Adipocyte (in vitro differentiated cells): ENCODE data around the gene NELL1.

Experiments
- DNase-seq: peaks from one replicate; pipeline ENCODE4 v3.0.0-alpha.2; 2015; ENCODE audit warnings: low read depth
- H3K27me3 ChIP-seq: replicated peaks from 2 replicates; pipeline ENCODE4 v1.7.0; 2013; ENCODE audit warnings: mild to moderate bottlenecking, low read length, moderate library complexity; ENCODE audit not compliant: control insufficient read depth, insufficient read depth
- H3K36me3 ChIP-seq: 2 replicates; pipeline ENCODE4 v1.7.0; 2013; ENCODE audit warnings: low read length, mild to moderate bottlenecking, moderate library complexity; ENCODE audit not compliant: control insufficient read depth, insufficient read depth, severe bottlenecking
- H3K4me1 ChIP-seq: 2 replicates; pipeline ENCODE4 v1.7.0; 2013; ENCODE audit warnings: mild to moderate bottlenecking, low read length, moderate library complexity; ENCODE audit not compliant: control insufficient read depth, insufficient read depth
- H3K4me3 ChIP-seq: 2 replicates; pipeline ENCODE4 v1.7.0; 2013; ENCODE audit warnings: mild to moderate bottlenecking, low read length, moderate library complexity
- H3K9ac ChIP-seq: 2 replicates; pipeline ENCODE4 v1.7.0; 2013; ENCODE audit warnings: mild to moderate bottlenecking, low read length, moderate library complexity
- H3K9me3 ChIP-seq: 2 replicates; pipeline ENCODE4 v1.7.0; 2013; ENCODE audit warnings: mild to moderate bottlenecking, low read length, moderate library complexity; ENCODE audit not compliant: control insufficient read depth

NELL1 gene

GRCh38 chr11:20874358-20874757 lies 205.0 kb downstream of the NELL1 start:
- no peak overlapping the region for H3K4me3 ChIP-seq
- H3K9ac ChIP-seq = no peak overlapping the region
- DNase-seq = no peak
- no peaks in the 10 kb centered on the region for H3K9me3 ChIP-seq
- no peaks in the 10 kb centered on the region for H3K36me3 ChIP-seq
- no peaks in the 10 kb centered on the region for H3K4me1 ChIP-seq
- peaks cover 3% of the 10 kb centered on the region for H3K27me3 ChIP-seq

DNA sequence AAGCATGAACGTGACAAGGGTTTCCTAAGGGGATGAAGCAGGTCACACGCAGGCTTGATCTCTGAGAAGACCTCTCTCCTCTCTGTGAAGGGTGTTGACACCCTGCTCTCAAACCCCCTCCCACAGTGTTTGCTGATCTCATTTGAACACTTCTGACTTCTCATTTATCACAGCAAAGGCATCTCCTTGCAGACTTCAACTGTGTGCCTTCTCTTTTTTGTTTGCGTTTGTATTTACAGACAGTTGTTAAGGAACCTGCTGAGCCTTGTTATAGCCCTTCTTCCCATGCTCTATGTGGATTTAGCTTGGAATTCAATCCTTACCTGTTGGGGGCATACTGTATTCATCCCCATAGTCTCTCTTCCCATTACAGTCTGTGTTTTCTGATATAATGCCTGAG lies 206.5 kb downstream of the NELL1 start:
- no peak for DNase-seq
- H3K27me3 ChIP-seq = peaks cover 3% of the 10 kb centered on the region
- H3K4me3 ChIP-seq = no peak overlapping the region
- H3K9ac ChIP-seq = no peak overlapping the region
- H3K9me3 ChIP-seq = no peaks in the 10 kb centered on the region
- H3K4me1 ChIP-seq = no peaks in the 10 kb centered on the region
- H3K36me3 ChIP-seq = no peaks in the 10 kb centered on the region

DNA sequence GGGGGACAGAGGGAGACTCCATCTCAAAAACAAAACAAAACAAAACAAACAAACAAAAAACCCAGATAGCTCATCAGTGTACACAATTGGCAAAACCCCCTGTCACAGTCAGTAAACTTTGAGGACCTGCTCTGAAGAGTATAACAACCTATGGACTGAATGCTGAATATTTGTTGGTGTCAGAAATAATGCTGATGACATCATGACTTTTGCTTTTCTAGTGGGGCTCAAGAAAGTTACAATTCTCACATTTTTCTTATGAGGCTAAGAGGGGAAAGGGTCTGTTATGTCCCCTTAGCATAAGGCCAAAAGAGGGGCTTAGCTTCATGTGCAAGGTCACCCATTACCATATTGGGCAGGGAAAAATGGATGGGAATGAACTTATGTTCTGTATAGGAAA lies 207.4 kb downstream of the NELL1 start:
- H3K9ac ChIP-seq = no peak overlapping the region
- H3K4me1 ChIP-seq = no peaks in the 10 kb centered on the region
- no peaks in the 10 kb centered on the region for H3K36me3 ChIP-seq
- H3K27me3 ChIP-seq = peaks cover 3% of the 10 kb centered on the region
- no peak overlapping the region for H3K4me3 ChIP-seq
- no peak for DNase-seq
- H3K9me3 ChIP-seq = no peaks in the 10 kb centered on the region

GRCh38 chr11:20880094-20880493 lies 210.7 kb downstream of the NELL1 start:
- H3K36me3 ChIP-seq = no peaks in the 10 kb centered on the region
- no peak overlapping the region for H3K9ac ChIP-seq
- no peaks in the 10 kb centered on the region for H3K9me3 ChIP-seq
- H3K27me3 ChIP-seq = no peaks in the 10 kb centered on the region
- no peak for DNase-seq
- H3K4me3 ChIP-seq = no peak overlapping the region
- H3K4me1 ChIP-seq = no peaks in the 10 kb centered on the region

DNA sequence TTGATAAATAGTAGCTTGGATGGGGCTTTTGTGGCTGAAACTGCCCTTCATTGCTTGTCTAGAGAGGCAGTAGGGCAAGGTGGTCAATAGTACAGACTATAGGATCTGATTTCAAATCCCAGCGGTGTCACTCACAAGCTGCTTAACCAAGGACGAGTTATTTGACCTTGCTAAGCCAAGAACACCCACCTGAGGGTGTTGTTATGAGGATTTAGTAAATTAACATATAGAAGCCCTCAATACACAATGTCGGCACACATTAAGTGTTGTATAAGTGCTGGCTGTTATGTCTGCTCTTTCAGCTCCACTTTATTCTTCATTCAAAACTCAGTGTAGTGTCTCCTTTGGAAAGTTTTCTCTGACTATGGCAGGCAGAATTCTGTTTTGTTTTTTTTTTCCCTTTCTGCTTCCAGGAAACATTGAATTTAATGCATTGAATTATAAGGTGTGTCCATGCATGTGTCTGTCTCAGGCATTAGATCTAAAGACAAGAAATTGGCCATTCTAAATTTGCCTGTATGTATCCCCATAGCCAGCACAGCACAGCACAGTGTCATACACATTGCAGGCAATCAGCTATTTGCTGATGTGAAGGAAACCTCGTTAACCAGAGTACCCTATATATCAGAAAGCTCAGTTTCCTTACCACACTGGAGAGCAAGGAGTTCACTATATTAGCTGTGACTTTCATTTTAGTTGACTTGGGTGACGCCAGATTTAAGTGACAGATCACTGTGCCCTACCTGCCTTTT lies 212.1 kb downstream of the NELL1 start:
- no peak overlapping the region for H3K4me3 ChIP-seq

GRCh38 chr11:20887137-20887536 lies 217.8 kb downstream of the NELL1 start:
- DNase-seq = no peak
- H3K27me3 ChIP-seq = no peaks in the 10 kb centered on the region
- H3K9me3 ChIP-seq = no peaks in the 10 kb centered on the region
- H3K36me3 ChIP-seq = no peaks in the 10 kb centered on the region
- H3K9ac ChIP-seq = no peak overlapping the region
- no peak overlapping the region for H3K4me3 ChIP-seq
- no peaks in the 10 kb centered on the region for H3K4me1 ChIP-seq

More for the DNA sequence above, 212.1 kb downstream of the NELL1 start:
- no peaks in the 10 kb centered on the region for H3K36me3 ChIP-seq
- no peak overlapping the region for H3K9ac ChIP-seq
- no peak for DNase-seq
- no peaks in the 10 kb centered on the region for H3K4me1 ChIP-seq
- no peaks in the 10 kb centered on the region for H3K27me3 ChIP-seq
- H3K9me3 ChIP-seq = no peaks in the 10 kb centered on the region

DNA sequence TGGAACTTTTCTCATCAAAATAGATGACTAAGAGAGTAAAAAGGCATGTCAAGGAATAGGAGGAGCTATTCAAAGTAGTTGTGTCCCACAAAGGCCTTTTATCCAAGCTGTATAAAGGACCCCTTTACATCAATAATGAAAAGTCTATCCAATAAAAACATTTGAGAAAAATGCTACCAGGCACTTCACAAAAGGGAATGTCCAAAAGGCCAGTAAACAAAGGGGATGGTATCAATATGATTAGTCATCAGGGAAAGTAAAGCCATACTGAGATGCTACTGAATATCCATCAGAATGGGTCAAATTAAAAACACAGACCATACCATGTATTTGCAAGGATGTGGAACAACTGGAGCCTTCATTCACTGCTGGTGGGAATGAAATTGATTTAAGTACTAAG lies 224.9 kb downstream of the NELL1 start:
- no peak for DNase-seq
- Histone ChIP-seq H3K4me3 (no peak overlapping the region), H3K36me3 (no peaks in the 10 kb centered on the region), H3K9me3 (no peaks in the 10 kb centered on the region), H3K27me3 (no peaks in the 10 kb centered on the region), H3K9ac (no peak overlapping the region), H3K4me1 (no peaks in the 10 kb centered on the region)

DNA sequence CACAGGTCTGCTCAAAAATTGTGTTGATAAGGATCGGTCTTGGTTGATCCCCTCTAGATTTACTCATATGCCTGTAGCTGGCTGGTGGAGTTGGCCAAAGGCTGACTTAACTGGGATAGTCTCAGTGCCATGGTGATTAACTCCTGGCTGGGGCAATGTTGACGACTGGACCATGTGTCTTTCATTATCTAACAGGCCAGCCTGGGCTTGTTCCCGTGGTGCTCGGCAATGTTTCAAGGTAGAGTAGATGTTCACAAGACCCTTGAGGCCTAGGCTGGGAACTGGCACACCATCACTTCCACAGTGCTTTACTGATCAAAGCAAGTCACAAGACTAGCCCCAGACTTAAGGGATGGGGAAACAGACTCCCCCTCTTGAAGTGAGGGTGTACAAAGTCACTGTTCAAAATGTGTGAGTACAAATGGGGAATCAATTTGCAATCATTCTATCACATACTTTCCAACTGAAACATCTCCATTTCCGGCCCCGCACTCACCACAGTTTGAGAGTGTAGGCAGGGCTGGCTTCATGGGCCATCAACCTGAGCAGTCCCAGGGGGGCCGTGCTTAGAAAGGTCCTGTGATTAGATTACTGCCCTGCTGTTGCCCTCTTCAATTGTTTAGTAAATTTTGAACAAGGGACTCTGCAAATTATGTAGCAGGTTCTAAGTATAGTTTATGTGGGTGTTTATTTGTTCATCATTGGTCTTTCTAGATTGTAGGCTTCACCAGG lies 240.8 kb downstream of the NELL1 start:
- Histone ChIP-seq H3K9ac (no peak overlapping the region), H3K4me3 (no peak overlapping the region), H3K36me3 (no peaks in the 10 kb centered on the region), H3K4me1 (no peaks in the 10 kb centered on the region), H3K27me3 (no peaks in the 10 kb centered on the region), H3K9me3 (peaks cover 1% of the 10 kb centered on the region)
- no peak for DNase-seq

DNA sequence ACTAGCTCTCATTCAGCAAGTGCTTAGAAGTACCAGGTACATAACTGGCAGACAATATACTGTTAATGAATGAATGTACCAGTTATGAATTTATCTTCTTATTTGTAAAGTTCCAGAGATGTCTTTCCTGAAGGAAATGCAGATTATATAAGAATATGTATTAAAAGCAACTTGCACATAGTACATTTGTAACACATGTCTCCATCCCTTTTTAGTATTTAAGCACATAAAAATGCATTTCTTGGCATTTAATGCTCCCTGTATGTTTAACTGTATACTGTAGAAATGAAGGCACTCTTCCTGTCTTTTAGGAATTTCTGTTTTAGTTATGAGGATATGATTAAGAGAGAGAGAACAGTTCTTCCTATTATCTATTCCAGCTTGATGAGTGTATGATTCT lies 241.3 kb downstream of the NELL1 start:
- DNase-seq = no peak
- Histone ChIP-seq H3K36me3 (no peaks in the 10 kb centered on the region), H3K9ac (no peak overlapping the region), H3K4me1 (no peaks in the 10 kb centered on the region), H3K9me3 (no peaks in the 10 kb centered on the region), H3K27me3 (no peaks in the 10 kb centered on the region), H3K4me3 (no peak overlapping the region)

DNA sequence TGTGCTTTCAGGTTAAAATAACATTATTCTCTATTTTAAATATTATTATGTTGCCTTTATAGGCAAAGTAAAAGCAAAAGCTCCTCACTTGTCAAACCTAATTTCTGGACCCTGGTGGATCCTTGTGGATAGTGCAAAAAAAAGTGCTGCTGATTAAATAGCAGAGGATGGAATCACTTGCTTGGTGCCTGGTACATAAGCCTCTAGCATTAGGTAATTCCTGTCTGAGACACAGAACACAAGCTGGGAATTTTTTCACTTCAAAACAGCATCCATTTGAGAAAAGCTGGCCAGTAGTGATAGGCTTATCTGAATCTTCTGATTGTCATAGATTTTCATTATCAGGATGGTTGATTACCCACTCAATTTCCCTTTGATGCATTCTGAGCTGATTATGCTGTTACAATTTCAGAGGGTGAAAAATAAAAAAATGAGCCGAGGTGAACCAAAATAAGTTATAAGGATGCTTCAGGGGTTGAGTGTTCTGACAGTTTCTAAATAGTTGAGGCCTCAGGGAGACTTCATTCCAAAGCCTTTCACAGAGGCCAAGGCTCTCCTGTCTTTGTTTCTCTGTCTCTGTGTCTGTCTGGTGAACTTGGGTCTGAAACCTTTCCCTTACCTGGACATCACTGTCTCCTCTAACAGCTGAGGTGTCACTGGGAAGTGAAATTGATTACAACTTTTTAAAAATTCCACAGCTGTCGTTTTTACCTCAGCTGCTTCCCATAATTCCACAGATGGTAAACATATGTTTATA lies 242.9 kb downstream of the NELL1 start:
- DNase-seq = no peak
- Histone ChIP-seq H3K36me3 (no peaks in the 10 kb centered on the region), H3K4me1 (no peaks in the 10 kb centered on the region), H3K9ac (no peak overlapping the region), H3K27me3 (no peaks in the 10 kb centered on the region), H3K9me3 (no peaks in the 10 kb centered on the region), H3K4me3 (no peak overlapping the region)

GRCh38 chr11:20912922-20913512 lies 243.6 kb downstream of the NELL1 start:
- Histone ChIP-seq H3K4me1 (no peaks in the 10 kb centered on the region), H3K27me3 (no peaks in the 10 kb centered on the region), H3K9ac (no peak overlapping the region), H3K36me3 (no peaks in the 10 kb centered on the region), H3K4me3 (no peak overlapping the region), H3K9me3 (no peaks in the 10 kb centered on the region)
- no peak for DNase-seq
